Parathyroid adenoma (tissue), 2 donors: ENCODE data around the gene ZNF197.
"Not testable (repeated sequence)": the region's sequence is repeated elsewhere in the genome, so short reads cannot be mapped to it uniquely, and the experiment has no call there.

Experiments
- H2AFZ ChIP-seq: fragments of 300-600 bp; sonication (generic); one replicate; pipeline ENCODE4 v1.7.0; 2017; ENCODE audit warnings: antibody characterized with exemption, mild to moderate bottlenecking
- H3K27ac ChIP-seq: fragments of 300-600 bp; sonication (generic); one replicate; pipeline ENCODE4 v1.7.0; 2017
- H3K27me3 ChIP-seq: fragments of 300-600 bp; sonication (generic); one replicate; pipeline ENCODE4 v1.7.0; 2017; ENCODE audit warnings: low read length; ENCODE audit not compliant: control insufficient read depth, insufficient read depth
- H3K36me3 ChIP-seq: fragments of 300-600 bp; sonication (generic); one replicate; pipeline ENCODE4 v1.7.0; 2017; ENCODE audit warnings: low read length; ENCODE audit not compliant: control insufficient read depth, insufficient read depth
- H3K4me1 ChIP-seq: fragments of 300-600 bp; sonication (generic); one replicate; pipeline ENCODE4 v1.7.0; 2017; ENCODE audit warnings: control low read depth
- H3K4me2 ChIP-seq: fragments of 300-600 bp; sonication (generic); one replicate; pipeline ENCODE4 v1.7.0; 2017; ENCODE audit warnings: low read length
- H3K4me3 ChIP-seq: fragments of 300-600 bp; sonication (generic); one replicate; pipeline ENCODE4 v1.7.0; 2017; ENCODE audit warnings: low read depth, low read length
- H3K79me2 ChIP-seq: fragments of 300-600 bp; sonication (generic); one replicate; pipeline ENCODE4 v1.7.0; 2017; ENCODE audit warnings: control low read depth
- H3K9ac ChIP-seq: fragments of 300-600 bp; sonication (generic); one replicate; pipeline ENCODE4 v1.7.0; 2017; ENCODE audit warnings: mild to moderate bottlenecking
- H3K9me3 ChIP-seq: fragments of 300-600 bp; sonication (generic); one replicate; pipeline ENCODE4 v1.7.0; 2017; ENCODE audit warnings: low read length; ENCODE audit not compliant: control insufficient read depth
- TF ChIP-seq, protein P1 (sequence below): fragments of 300-600 bp; sonication (generic); IDR thresholded peaks from one replicate; pipeline ENCODE4 v1.7.0; 2017; ENCODE audit warnings: antibody characterized with exemption, mild to moderate bottlenecking
- donor health status: primary hyperparathyroidism.

The ZNF197 gene

DNA sequence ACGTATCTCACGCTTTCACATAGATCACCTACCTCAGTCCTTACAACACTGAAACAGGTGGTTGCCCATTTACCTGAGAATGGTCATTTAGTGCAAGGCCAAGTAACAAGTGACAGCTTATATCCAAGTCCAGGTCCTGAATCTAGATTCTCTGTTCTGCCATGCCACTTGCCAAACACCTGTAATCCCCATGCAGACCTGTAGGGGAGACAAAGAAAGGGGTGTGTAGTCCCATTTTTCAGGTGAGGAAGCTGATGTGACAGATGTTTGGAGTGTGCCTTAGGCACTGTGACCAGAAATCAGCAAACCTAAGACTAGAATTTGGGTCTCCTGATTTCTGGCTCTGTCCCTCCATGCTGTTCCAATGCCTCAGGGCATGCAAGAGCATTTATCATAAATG is 36.4 kb downstream of the ZNF197 start:
- Histone ChIP-seq H3K9ac (no peak overlapping the region), H3K4me3 (no peak overlapping the region), H3K4me1 (no peaks in the 10 kb centered on the region), H3K4me2 (no peak overlapping the region), H3K9me3 (peaks cover 3% of the 10 kb centered on the region), H3K79me2 (no peaks in the 10 kb centered on the region), H2AFZ (no peak overlapping the region), H3K27ac (no peak overlapping the region), H3K27me3 (no peaks in the 10 kb centered on the region), H3K36me3 (no peaks in the 10 kb centered on the region)
- TF ChIP-seq, protein P1, sequence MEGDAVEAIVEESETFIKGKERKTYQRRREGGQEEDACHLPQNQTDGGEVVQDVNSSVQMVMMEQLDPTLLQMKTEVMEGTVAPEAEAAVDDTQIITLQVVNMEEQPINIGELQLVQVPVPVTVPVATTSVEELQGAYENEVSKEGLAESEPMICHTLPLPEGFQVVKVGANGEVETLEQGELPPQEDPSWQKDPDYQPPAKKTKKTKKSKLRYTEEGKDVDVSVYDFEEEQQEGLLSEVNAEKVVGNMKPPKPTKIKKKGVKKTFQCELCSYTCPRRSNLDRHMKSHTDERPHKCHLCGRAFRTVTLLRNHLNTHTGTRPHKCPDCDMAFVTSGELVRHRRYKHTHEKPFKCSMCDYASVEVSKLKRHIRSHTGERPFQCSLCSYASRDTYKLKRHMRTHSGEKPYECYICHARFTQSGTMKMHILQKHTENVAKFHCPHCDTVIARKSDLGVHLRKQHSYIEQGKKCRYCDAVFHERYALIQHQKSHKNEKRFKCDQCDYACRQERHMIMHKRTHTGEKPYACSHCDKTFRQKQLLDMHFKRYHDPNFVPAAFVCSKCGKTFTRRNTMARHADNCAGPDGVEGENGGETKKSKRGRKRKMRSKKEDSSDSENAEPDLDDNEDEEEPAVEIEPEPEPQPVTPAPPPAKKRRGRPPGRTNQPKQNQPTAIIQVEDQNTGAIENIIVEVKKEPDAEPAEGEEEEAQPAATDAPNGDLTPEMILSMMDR, result no peak

DNA sequence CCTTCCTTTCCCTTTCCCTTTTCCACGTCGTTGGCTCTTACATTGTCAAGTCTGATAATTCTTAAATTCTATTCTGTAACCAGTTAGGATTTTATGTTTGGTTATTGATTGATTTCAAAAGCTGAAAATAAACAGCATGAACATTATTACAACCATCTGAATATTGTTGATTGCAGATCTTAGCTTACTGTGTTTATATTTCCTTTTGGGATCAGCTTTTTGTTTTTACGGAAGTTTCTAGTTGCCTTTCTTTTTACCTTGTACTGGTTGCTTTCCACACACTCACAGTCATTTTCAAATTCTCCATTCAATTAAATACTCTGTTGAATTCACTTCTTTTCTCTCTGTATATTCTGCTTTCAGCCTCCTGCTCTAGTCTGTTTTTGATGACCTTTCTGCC is 40.3 kb downstream of the ZNF197 start:
- Histone ChIP-seq H3K4me1 (no peaks in the 10 kb centered on the region), H2AFZ (no peak overlapping the region), H3K79me2 (no peaks in the 10 kb centered on the region), H3K4me2 (no peak overlapping the region), H3K9ac (no peak overlapping the region), H3K27me3 (no peaks in the 10 kb centered on the region), H3K9me3 (no peaks in the 10 kb centered on the region), H3K36me3 (no peaks in the 10 kb centered on the region), H3K4me3 (no peak overlapping the region), H3K27ac (no peak overlapping the region)
- TF ChIP-seq, protein P1, result no peak

DNA sequence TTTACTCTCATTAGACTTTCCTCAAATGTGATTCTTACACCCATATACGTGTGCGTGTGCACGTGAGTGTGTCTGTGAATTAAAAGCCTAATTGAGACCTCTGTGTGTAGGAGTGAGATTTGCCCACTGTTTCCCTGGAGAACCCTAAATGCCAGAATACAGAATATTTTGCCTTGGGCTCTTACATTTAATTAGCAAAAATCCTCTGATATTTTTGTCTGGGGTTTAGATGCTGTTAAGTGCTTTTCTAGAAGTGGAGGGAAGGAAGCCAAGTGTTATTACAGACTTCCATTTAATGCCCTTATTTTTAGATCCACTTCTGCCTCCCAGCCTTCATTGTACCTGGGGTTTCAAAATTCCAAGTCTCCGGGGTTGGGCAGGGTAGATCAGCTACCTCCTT is 41.5 kb downstream of the ZNF197 start:
- no peak overlapping the region for H3K4me3 ChIP-seq
- no peaks in the 10 kb centered on the region for H3K79me2 ChIP-seq
- H2AFZ ChIP-seq, result no peak overlapping the region
- H3K27me3 ChIP-seq, result no peaks in the 10 kb centered on the region
- no peaks in the 10 kb centered on the region for H3K9me3 ChIP-seq
- H3K27ac ChIP-seq, result no peak overlapping the region
- no peaks in the 10 kb centered on the region for H3K4me1 ChIP-seq
- H3K36me3 ChIP-seq, result no peaks in the 10 kb centered on the region
- H3K4me2 ChIP-seq, result no peak overlapping the region
- H3K9ac ChIP-seq, result no peak overlapping the region
- TF ChIP-seq, protein P1, result no peak

DNA sequence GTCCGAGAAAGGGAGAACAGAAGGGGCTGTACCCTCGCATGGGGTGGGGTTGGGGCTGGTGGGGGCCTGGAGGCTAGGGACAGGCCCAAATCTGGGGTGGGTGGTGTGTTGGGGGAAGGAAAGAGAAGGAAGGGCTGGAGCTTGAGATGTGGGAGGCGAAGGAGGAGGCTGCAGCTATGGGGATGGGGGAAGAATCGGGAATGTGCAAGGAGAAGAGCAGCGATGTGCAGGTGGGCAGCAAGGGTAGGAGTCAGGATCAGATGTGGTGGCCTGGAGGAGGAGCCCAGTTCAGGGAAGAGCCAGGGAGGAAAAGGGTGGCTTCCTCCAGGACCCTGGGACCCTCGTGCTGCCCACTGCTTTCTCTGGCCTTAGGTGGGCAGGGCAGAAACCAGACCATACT is 44.9 kb downstream of the ZNF197 start:
- Histone ChIP-seq H3K9me3 (no peaks in the 10 kb centered on the region), H2AFZ (no peak overlapping the region), H3K4me3 (no peak overlapping the region), H3K9ac (no peak overlapping the region), H3K27ac (no peak overlapping the region), H3K4me1 (peaks cover 12% of the 10 kb centered on the region), H3K4me2 (no peak overlapping the region), H3K36me3 (no peaks in the 10 kb centered on the region), H3K79me2 (no peaks in the 10 kb centered on the region), H3K27me3 (no peaks in the 10 kb centered on the region)
- TF ChIP-seq, protein P1, result no peak

DNA sequence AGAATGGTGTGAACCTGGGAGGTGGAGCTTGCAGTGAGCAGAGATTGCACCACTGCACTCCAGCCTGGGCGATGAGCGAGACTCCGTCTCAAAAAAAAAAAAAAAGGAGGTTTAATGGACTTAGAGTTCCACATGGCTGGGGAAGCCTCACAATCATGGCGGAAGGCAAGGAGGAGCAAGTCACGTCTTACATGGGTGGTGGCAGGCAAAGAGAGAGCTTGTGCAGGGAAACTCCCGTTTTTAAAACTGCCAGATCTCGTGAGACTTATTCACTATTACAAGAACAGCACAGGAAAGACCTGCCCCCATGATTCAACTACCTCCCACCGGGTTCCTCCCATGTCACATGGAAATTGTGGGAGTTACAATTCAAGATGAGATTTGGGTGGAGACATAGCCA is 48.6 kb downstream of the ZNF197 start:
- H2AFZ ChIP-seq, H3K27me3 ChIP-seq, H3K9me3 ChIP-seq, H3K79me2 ChIP-seq, H3K4me3 ChIP-seq, H3K4me2 ChIP-seq, H3K9ac ChIP-seq, H3K27ac ChIP-seq, H3K36me3 ChIP-seq: not testable (repeated sequence)
- H3K4me1 ChIP-seq, result peaks cover 12% of the 10 kb centered on the region
